Measurements from ENCODE around the gene CENPM.

The CENPM gene

GRCh38 chr22:41899992-41900651, 46.8 kb downstream of the CENPM start:
- DNase-seq: no peak

GRCh38 chr22:41899110-41899509, 47.8 kb downstream of the CENPM start:
- no peak for DNase-seq

- DNase-seq: no peak
These were observed 48.3 kb downstream of the CENPM start for GRCh38 chr22:41898645-41899044.

GRCh38 chr22:41893591-41894375, 53.2 kb downstream of the CENPM start:
- DNase-seq: no peak

- DNase-seq: no peak
These were observed 54.2 kb downstream of the CENPM start for GRCh38 chr22:41892721-41893120.

GRCh38 chr22:41891407-41891806, 55.5 kb downstream of the CENPM start:
- DNase-seq: no peak
